Stimulated activated naive B cell treated with anti-CD40 and anti-IgM and Interleukin-4, amounts not matched to agents 10 μg/mL and 1 μg/mL and 100 μg/mL, for 72 hours (primary cell): ENCODE data around the gene ZNF12.
A peak's percentile ranks its signal among the peaks of the same experiment; 100 is the strongest.

Experiments
- ATAC-seq, 2 donors: fragments of 150-1000 bp; cut with Tn5 transposase; replicated peaks; 2 replicates each; pipeline ENCODE4 v1.10.0; 2021; ENCODE audit warnings: moderate library complexity in 1 of 2
- DNase-seq: peaks from one replicate; pipeline ENCODE4 v3.0.0; 2021
- H3K27ac Mint-ChIP-seq: one replicate; pipeline ENCODE4 v1.8.0; 2022; ENCODE audit warnings: mild to moderate bottlenecking, mixed read lengths
- H3K27me3 Mint-ChIP-seq, 2 donors: one replicate each; pipeline ENCODE4 v1.8.0; 2022; ENCODE audit warnings: mixed read lengths in 2 of 2
- H3K36me3 Mint-ChIP-seq, 2 donors: one replicate each; pipeline ENCODE4 v1.8.0; 2022; ENCODE audit warnings: mixed read lengths in 2 of 2, mild to moderate bottlenecking in 1 of 2
- H3K4me1 Mint-ChIP-seq, 2 donors: one replicate each; pipeline ENCODE4 v1.8.0; 2022; ENCODE audit warnings: mixed read lengths in 2 of 2, mild to moderate bottlenecking in 1 of 2
- H3K4me3 Mint-ChIP-seq, 2 donors: one replicate each; pipeline ENCODE4 v1.8.0; 2022; ENCODE audit warnings: mild to moderate bottlenecking in 2 of 2, mixed read lengths in 2 of 2, moderate library complexity in 1 of 2
- H3K9me3 Mint-ChIP-seq, 2 donors: one replicate each; pipeline ENCODE4 v1.8.0; 2022; ENCODE audit warnings: mixed read lengths in 2 of 2, mild to moderate bottlenecking in 1 of 2

ZNF12 gene

DNA sequence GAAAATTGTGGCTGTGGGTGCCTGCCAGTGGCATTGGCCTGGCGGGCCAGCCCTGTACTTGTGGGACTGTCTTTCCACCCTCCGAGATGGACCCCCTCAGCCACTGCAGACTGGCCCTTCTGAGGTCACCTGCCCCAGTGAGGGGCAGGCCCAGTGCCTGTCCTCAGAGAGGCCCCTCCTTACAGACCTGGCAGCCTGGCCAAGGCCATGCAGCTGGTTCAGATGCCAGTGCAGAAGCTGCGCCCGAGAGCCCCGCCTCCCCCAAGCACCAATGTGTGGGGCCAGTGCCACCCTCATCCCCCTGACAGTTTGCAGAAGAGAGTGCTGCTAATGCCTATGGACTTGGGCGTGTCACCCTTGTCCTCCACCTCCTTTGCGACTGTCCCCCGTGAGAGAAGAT, 59.7 kb downstream of the ZNF12 start:
- Mint-ChIP-seq H3K9me3 (peaks cover 4 to 5% of the 10 kb centered on the region in 2 donors), H3K36me3 (peaks cover 62 to 85% of the 10 kb centered on the region in 2 donors), H3K4me3 (no peak overlapping the region), H3K27ac (no peak overlapping the region), H3K27me3 (no peaks in the 10 kb centered on the region), H3K4me1 (peaks cover 5 to 6% of the 10 kb centered on the region in 2 donors)
- ATAC-seq (no peak), DNase-seq (no peak)

- DNase-seq: no peak
- Mint-ChIP-seq H3K36me3 (peaks cover 62 to 85% of the 10 kb centered on the region in 2 donors), H3K9me3 (peaks cover 4 to 5% of the 10 kb centered on the region in 2 donors), H3K27me3 (no peaks in the 10 kb centered on the region), H3K27ac (no peak overlapping the region), H3K4me3 (no peak overlapping the region), H3K4me1 (peaks cover 6 to 8% of the 10 kb centered on the region in 2 donors)
- ATAC-seq: no peak
These were observed 60.3 kb downstream of the ZNF12 start for GRCh38 chr7:6646465-6646864.

DNA sequence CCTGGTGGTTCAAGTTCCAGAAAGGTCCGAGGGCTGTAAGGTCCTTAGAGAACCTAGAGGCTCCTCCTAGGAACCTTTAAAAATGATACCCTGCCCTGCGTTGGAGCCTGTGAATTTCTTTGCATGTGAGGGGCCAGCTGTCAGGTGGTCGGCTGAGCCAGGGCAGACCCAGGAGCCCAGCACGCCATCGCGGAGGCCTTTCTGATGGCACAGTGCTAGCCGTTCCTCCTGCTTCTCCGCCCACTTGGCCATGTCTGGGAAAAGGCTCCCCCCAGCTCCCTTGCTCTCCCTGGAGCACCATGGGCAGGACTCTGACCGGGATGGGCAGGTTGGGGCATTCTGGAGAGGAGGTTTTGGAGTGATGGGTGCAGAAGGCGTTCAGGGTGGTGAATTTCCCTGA, 62.0 kb downstream of the ZNF12 start:
- no peak for ATAC-seq
- no peak for DNase-seq
- no peak overlapping the region for H3K27ac Mint-ChIP-seq
- H3K4me1 Mint-ChIP-seq: peaks cover 12 to 21% of the 10 kb centered on the region in 2 donors
- no peaks in the 10 kb centered on the region for H3K27me3 Mint-ChIP-seq
- H3K9me3 Mint-ChIP-seq: peaks cover 2 to 4% of the 10 kb centered on the region in 2 donors
- H3K36me3 Mint-ChIP-seq: peaks cover 59 to 84% of the 10 kb centered on the region in 2 donors
- H3K4me3 Mint-ChIP-seq: no peak overlapping the region

GRCh38 chr7:6643915-6644625, 62.7 kb downstream of the ZNF12 start:
- ATAC-seq: no peak
- H3K36me3 Mint-ChIP-seq: peaks cover 65 to 85% of the 10 kb centered on the region in 2 donors
- H3K9me3 Mint-ChIP-seq: peaks cover 2 to 4% of the 10 kb centered on the region in 2 donors

GRCh38 chr7:6642861-6643640, 63.7 kb downstream of the ZNF12 start:
- Mint-ChIP-seq H3K36me3 (peaks cover 70 to 83% of the 10 kb centered on the region in 2 donors), H3K4me1 (peaks cover 23 to 38% of the 10 kb centered on the region in 2 donors), H3K27ac (no peak overlapping the region), H3K27me3 (no peaks in the 10 kb centered on the region), H3K4me3 (no peak overlapping the region), H3K9me3 (peaks cover 2 to 4% of the 10 kb centered on the region in 2 donors)
- ATAC-seq (no peak), DNase-seq (no peak)

More at GRCh38 chr7:6643915-6644625, 62.7 kb downstream of the ZNF12 start:
- DNase-seq: no peak
- H3K4me1 Mint-ChIP-seq: peaks cover 18 to 27% of the 10 kb centered on the region in 2 donors
- H3K4me3 Mint-ChIP-seq: no peak overlapping the region
- H3K27me3 Mint-ChIP-seq: no peaks in the 10 kb centered on the region
- H3K27ac Mint-ChIP-seq: no peak overlapping the region

DNA sequence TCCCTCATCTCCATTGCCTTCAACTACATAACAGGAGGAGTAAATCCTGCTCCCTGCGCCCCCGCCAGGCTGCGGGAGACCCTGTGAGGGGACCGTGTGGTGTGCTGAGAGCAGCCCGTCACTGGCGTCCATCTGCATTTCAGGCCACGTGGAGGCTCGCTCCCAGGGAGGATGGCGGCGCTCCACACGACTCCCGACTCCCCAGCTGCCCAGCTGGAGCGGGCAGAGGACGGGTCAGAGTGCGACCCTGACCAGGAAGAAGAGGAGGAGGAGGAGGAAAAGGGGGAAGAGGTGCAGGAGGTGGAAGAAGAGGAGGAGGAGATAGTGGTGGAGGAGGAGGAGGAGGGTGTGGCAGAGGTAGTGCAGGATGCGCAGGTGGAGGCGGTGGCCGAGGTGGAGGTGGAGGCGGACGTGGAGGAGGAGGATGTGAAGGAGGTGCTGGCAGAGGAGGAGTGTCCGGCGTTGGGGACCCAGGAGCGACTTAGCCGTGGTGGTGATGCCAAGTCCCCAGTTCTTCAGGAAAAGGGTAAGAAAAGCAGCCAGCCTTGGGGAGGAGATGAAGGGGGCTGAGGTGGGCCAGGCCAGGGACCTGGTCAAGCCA, 64.4 kb downstream of the ZNF12 start:
- ATAC-seq (no peak), DNase-seq (no peak)
- Mint-ChIP-seq H3K4me3 (no peak overlapping the region), H3K27ac (peak overlapping the region; percentile 42), H3K9me3 (peaks cover 2 to 4% of the 10 kb centered on the region in 2 donors), H3K4me1 (peaks cover 23 to 42% of the 10 kb centered on the region in 2 donors), H3K27me3 (no peaks in the 10 kb centered on the region), H3K36me3 (peaks cover 71 to 80% of the 10 kb centered on the region in 2 donors)

GRCh38 chr7:6641305-6642035, 65.3 kb downstream of the ZNF12 start:
- H3K27ac Mint-ChIP-seq: peak overlapping the region; percentile 72
- ATAC-seq: no peak
- H3K9me3 Mint-ChIP-seq: peaks cover 2 to 4% of the 10 kb centered on the region in 2 donors
- no peaks in the 10 kb centered on the region for H3K27me3 Mint-ChIP-seq
- peaks cover 23 to 44% of the 10 kb centered on the region in 2 donors for H3K4me1 Mint-ChIP-seq
- peaks cover 63 to 72% of the 10 kb centered on the region in 2 donors for H3K36me3 Mint-ChIP-seq
- H3K4me3 Mint-ChIP-seq: no peak overlapping the region
- no peak for DNase-seq

DNA sequence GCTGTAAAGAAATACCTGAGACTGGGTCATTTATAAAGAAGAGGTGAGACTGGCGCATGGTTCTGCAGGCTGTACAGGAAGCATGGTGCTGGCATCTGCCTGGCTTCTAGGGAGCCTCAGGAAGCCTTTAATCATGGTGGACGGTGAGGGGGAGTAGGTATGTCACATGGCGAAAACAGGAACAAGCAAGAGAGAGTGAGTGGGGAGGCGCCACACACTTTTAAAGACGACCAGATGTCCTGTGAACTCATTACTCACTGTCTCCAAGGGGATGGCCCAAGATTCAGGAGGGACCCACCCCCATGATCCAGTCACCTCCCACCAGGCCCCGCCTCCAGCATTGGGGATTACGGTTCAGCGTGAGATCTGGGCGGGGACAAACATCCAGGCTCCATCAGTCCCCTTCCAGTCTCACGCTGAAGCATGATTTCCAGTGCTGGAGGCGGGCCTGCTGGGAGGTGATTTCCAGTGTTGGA, 66.5 kb downstream of the ZNF12 start:
- DNase-seq (no peak), ATAC-seq (peak in 1 of 2 donors; percentile 5)

DNA sequence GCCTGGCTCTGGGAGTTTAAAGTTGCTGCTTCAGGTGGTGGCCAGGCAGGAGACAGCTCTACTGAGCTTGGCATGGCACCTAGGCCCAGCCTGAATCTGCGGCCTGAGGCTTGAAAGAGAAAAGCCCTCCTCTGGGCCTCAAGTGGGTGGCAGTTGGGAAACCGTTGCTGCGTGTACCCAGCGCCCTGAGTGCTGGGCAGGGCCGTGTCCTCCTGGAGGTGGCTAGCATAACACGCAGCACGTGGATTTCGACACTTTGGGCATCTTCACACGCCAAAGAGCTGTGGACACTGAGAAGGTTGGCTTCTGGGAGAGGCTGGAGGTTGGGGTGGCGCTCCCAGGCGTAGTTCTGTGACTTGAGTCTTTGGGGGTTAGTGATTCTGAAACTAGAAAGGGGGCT, 67.1 kb downstream of the ZNF12 start:
- peaks cover 25 to 43% of the 10 kb centered on the region in 2 donors for H3K4me1 Mint-ChIP-seq
- H3K9me3 Mint-ChIP-seq: peaks cover 2 to 4% of the 10 kb centered on the region in 2 donors
- H3K27me3 Mint-ChIP-seq: no peaks in the 10 kb centered on the region
- peak overlapping the region; percentile 75 for H3K27ac Mint-ChIP-seq
- H3K36me3 Mint-ChIP-seq: peaks cover 52 to 57% of the 10 kb centered on the region in 2 donors
- H3K4me3 Mint-ChIP-seq: peak overlapping the region in 1 of 2 donors; percentile 95
- ATAC-seq (no peak), DNase-seq (no peak)

More for the DNA sequence above, 66.5 kb downstream of the ZNF12 start:
- Mint-ChIP-seq H3K27me3 (no peaks in the 10 kb centered on the region), H3K4me1 (peaks cover 24 to 49% of the 10 kb centered on the region in 2 donors), H3K9me3 (peaks cover 2 to 4% of the 10 kb centered on the region in 2 donors), H3K4me3 (no peak overlapping the region), H3K36me3 (peaks cover 59 to 64% of the 10 kb centered on the region in 2 donors), H3K27ac (peak overlapping the region; percentile 47)

- Mint-ChIP-seq H3K4me3 (peak overlapping the region; percentile 95 to 97), H3K36me3 (peaks cover 50 to 55% of the 10 kb centered on the region in 2 donors), H3K4me1 (peaks cover 25 to 43% of the 10 kb centered on the region in 2 donors), H3K9me3 (peaks cover 4 to 7% of the 10 kb centered on the region in 2 donors), H3K27ac (peak overlapping the region; percentile 37), H3K27me3 (no peaks in the 10 kb centered on the region)
- DNase-seq: no peak
- ATAC-seq: no peak
These were observed 67.7 kb downstream of the ZNF12 start for GRCh38 chr7:6639032-6639431.
